NB4 (cell line): Measurements from ENCODE around the gene SCARB1.

Source experiments
- MAX ChIP-seq: IDR thresholded peaks from 2 replicates; pipeline ENCODE4 v1.6.1; 2011; ENCODE audit warnings: low read depth, low read length
- MYC ChIP-seq: IDR thresholded peaks from 2 replicates; pipeline ENCODE4 v1.6.1; 2011; ENCODE audit warnings: low read depth, low read length
- POLR2A ChIP-seq: IDR thresholded peaks from 2 replicates; pipeline ENCODE4 v1.6.1; 2011; ENCODE audit warnings: mild to moderate bottlenecking; ENCODE audit not compliant: insufficient read length; ENCODE audit errors: extremely low read depth
- TF ChIP-seq, protein P1 (sequence below): IDR thresholded peaks from one replicate; pipeline ENCODE4 v1.5.1; 2012; ENCODE audit warnings: low read depth, low read length

DNA sequence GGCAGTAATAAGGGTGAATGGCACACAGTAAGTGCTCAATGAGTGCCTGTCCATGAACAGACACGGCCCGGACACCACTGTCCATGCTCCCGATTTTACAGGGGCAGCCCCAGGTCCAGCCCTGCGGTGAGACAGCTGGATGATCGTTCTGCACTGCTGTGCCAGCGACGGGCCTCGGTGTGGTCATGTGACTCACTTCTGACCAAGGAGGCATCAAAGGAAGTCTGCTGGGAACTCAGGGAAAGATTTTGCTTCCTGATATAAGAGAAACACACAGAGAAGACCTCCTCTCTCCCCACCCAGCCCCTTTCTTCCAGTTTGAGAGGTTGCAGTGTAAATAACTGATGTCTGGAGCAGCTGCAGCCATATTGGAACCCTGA is 126.6 kb downstream of the SCARB1 start:
- TF ChIP-seq, protein P1, sequence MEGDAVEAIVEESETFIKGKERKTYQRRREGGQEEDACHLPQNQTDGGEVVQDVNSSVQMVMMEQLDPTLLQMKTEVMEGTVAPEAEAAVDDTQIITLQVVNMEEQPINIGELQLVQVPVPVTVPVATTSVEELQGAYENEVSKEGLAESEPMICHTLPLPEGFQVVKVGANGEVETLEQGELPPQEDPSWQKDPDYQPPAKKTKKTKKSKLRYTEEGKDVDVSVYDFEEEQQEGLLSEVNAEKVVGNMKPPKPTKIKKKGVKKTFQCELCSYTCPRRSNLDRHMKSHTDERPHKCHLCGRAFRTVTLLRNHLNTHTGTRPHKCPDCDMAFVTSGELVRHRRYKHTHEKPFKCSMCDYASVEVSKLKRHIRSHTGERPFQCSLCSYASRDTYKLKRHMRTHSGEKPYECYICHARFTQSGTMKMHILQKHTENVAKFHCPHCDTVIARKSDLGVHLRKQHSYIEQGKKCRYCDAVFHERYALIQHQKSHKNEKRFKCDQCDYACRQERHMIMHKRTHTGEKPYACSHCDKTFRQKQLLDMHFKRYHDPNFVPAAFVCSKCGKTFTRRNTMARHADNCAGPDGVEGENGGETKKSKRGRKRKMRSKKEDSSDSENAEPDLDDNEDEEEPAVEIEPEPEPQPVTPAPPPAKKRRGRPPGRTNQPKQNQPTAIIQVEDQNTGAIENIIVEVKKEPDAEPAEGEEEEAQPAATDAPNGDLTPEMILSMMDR = no peak
- TF ChIP-seq POLR2A (no peak), MYC (no peak), MAX (no peak)
